Gastrocnemius medialis (tissue), 4 donors: ENCODE data around the gene EFNB2.

ENCODE experiments used
- CTCF ChIP-seq, 5 experiments: fragments of 450-650 bp in 3 of 5; fragments of 200-600 bp in 2 of 5; sonication (generic) in 2 of 5; IDR thresholded peaks in 4 of 5; conservative IDR thresholded peaks in 1 of 5; 1 replicate in 4 of 5; 2 replicates in 1 of 5; pipeline ENCODE4 v1.5.1; 2016 to 2019; ENCODE audit warnings: antibody characterized with exemption in 5 of 5, mild to moderate bottlenecking in 3 of 5, moderate library complexity in 3 of 5
- POLR2A ChIP-seq, 2 donors: fragments of 450-650 bp; IDR thresholded peaks; one replicate each; pipeline ENCODE4 v1.6.1; 2017; ENCODE audit warnings: antibody characterized with exemption in 2 of 2, mild to moderate bottlenecking in 2 of 2, moderate library complexity in 2 of 2

GRCh38 chr13:106472621-106473020 is 62.8 kb downstream of the EFNB2 start:
- no peak for TF ChIP-seq POLR2A (IDR thresholded peaks at IDR 0.05)
- TF ChIP-seq CTCF (IDR thresholded peaks at IDR 0.05 in 4 of 5, conservative IDR thresholded peaks at IDR 0.05 in 1 of 5): no peak
